K562 (cell line): ENCODE results near the gene AMBRA1. TPM values are rescaled to one million over a fixed set of nuclear protein-coding genes. Genes with fewer than 3 reads are reported as not detected.

Experiments used
- ATAC-seq: fragments of 200-7000 bp; cut with Tn5 transposase; 3 replicates; pipeline ENCODE4 v1.9.1; 2020; ENCODE audit warnings: moderate library complexity
- BruUV-seq: library from RNA; stranded (reverse); fragments of 400-500 nt; replicated peaks from 2 replicates; lab custom pipeline; 2021; lab: Mats Ljungman, UMichigan
- CTCF ChIA-PET: fragments of 300-600 bp; formaldehyde crosslinking; extraction: SDS; loops from one replicate; lab custom pipeline; 2021; ENCODE audit warnings: low intra/inter-chr PET ratio; lab: Yijun Ruan, JAX
- POLR2A ChIA-PET: fragments of 300-600, 350-650 bp; sonication (Branson Sonifier 250); formaldehyde crosslinking; extraction: SDS; loops from one replicate; lab custom pipeline; 2021; ENCODE audit warnings: antibody characterized with exemption, inconsistent platforms; lab: Yijun Ruan, JAX
- DNase-seq, 4 experiments: peaks; one replicate each; pipeline versions ENCODE4 v3.0.0 to v3.0.0-alpha.2; 2011 to 2018; ENCODE audit warnings: low spot score in 3 of 4, mixed read lengths in 3 of 4; ENCODE audit errors: extremely low read depth in 1 of 4
- FAIRE-seq: peaks from 2 replicates; lab custom pipeline; 2011; peaks lifted over from hg19 to GRCh38; lab: Jason Lieb, UNC
- H2AFZ ChIP-seq: 2 replicates; pipeline ENCODE4 v1.6.0; 2011; ENCODE audit warnings: low read depth, low read length, control low read depth, inconsistent platforms
- H3K27ac ChIP-seq: fragments of 200-600 bp; 3 replicates; pipeline ENCODE4 v1.8.0; 2011; ENCODE audit warnings: low read depth, mild to moderate bottlenecking, control low read depth, inconsistent platforms, low read length, moderate library complexity, mixed read lengths; ENCODE audit errors: extremely low read depth
- H3K27me3 ChIP-seq, 2 experiments: fragments of 300-600 bp in 1 of 2; 2 replicates in 1 of 2; 3 replicates in 1 of 2; pipeline versions ENCODE4 v1.6.0 to v1.8.0; 2011; ENCODE audit warnings: inconsistent platforms in 2 of 2, low read length in 2 of 2, mild to moderate bottlenecking in 1 of 2, mixed read lengths in 1 of 2, moderate library complexity in 1 of 2; ENCODE audit not compliant: control insufficient read depth in 2 of 2, insufficient read depth in 2 of 2
- H3K36me3 ChIP-seq: fragments of 300-600 bp; 3 replicates; pipeline ENCODE4 v1.8.0; 2011; ENCODE audit warnings: mild to moderate bottlenecking, low read length, inconsistent platforms; ENCODE audit not compliant: control insufficient read depth, insufficient read depth
- H3K4me1 ChIP-seq, 2 experiments: fragments of 200-600 bp in 1 of 2; replicated peaks in 1 of 2; 2 replicates in 1 of 2; 3 replicates in 1 of 2; pipeline versions ENCODE4 v1.5.1 to v1.8.0; 2011; ENCODE audit warnings: inconsistent platforms in 2 of 2, low read length in 2 of 2, mild to moderate bottlenecking in 1 of 2, mixed read lengths in 1 of 2, moderate library complexity in 1 of 2; ENCODE audit not compliant: control insufficient read depth in 2 of 2, insufficient read depth in 2 of 2
- H3K4me2 ChIP-seq: 2 replicates; pipeline ENCODE4 v1.6.1; 2011; ENCODE audit warnings: low read length, control low read depth, inconsistent platforms, mixed read lengths; ENCODE audit not compliant: insufficient read depth
- H3K4me3 ChIP-seq: fragments of 200-600 bp; sonication (generic), shearing (Covaris generic); 2 replicates; pipeline ENCODE4 v1.5.1; 2016; ENCODE audit warnings: control low read depth, inconsistent platforms
- H3K79me2 ChIP-seq: fragments of 200-600 bp; 3 replicates; pipeline ENCODE4 v1.8.0; 2011; ENCODE audit warnings: low read length, inconsistent platforms; ENCODE audit not compliant: control insufficient read depth, insufficient read depth
- H3K9ac ChIP-seq, 2 experiments: 2 replicates each; pipeline versions ENCODE4 v1.6.0 to v1.6.1; 2011; ENCODE audit warnings: low read depth in 2 of 2, low read length in 2 of 2, control low read depth in 1 of 2, inconsistent platforms in 1 of 2, mild to moderate bottlenecking in 1 of 2, mixed read lengths in 1 of 2; ENCODE audit not compliant: insufficient read depth in 1 of 2
- H3K9me1 ChIP-seq: one replicate; pipeline ENCODE4 v1.6.0; 2011; ENCODE audit warnings: inconsistent platforms, mild to moderate bottlenecking, low read length, moderate library complexity; ENCODE audit not compliant: control insufficient read depth, insufficient read depth
- H3K9me3 ChIP-seq: replicated peaks from 2 replicates; pipeline ENCODE4 v1.5.1; 2011; ENCODE audit warnings: low read depth, low read length, inconsistent platforms; ENCODE audit not compliant: control insufficient read depth, insufficient read depth
- H4K20me1 ChIP-seq: replicated peaks from 2 replicates; pipeline ENCODE4 v1.6.1; 2011; ENCODE audit warnings: low read length, inconsistent platforms, mixed read lengths; ENCODE audit not compliant: control insufficient read depth, insufficient read depth
- BHLHE40 ChIP-seq: IDR thresholded peaks from 2 replicates; pipeline ENCODE4 v1.6.1; 2011; ENCODE audit warnings: low read length, improper control_type of control experiment
- HDAC3 ChIP-seq: fragments of 450-650 bp; IDR thresholded peaks from 2 replicates; pipeline ENCODE4 v1.6.1; 2018; ENCODE audit warnings: borderline replicate concordance, mild to moderate bottlenecking, moderate library complexity; ENCODE audit not compliant: partially characterized antibody
- POU5F1 ChIP-seq: fragments of 150-350 bp; IDR thresholded peaks from 2 replicates; pipeline ENCODE4 v1.6.1; 2014; ENCODE audit warnings: borderline replicate concordance, low read length, low read depth, mild to moderate bottlenecking; ENCODE audit not compliant: partially characterized antibody
- SLC30A9 ChIP-seq: fragments of 250-450 bp; sonication (Bioruptor Pico); IDR thresholded peaks from 2 replicates; pipeline ENCODE4 v1.8.0; 2022; ENCODE audit warnings: mild to moderate bottlenecking, moderate library complexity
- TCF7 ChIP-seq: sonication (generic); IDR thresholded peaks from 2 replicates; pipeline ENCODE4 v1.6.1; 2016; ENCODE audit warnings: antibody characterized with exemption, borderline replicate concordance
- TRIM24 ChIP-seq, 2 experiments: fragments of 450-650 bp; IDR thresholded peaks; 2 replicates each; pipeline ENCODE4 v1.6.1; 2016
- ZNF212 ChIP-seq: fragments of 450-650 bp; formaldehyde crosslinking; IDR thresholded peaks from 2 replicates; pipeline ENCODE4 v1.4.0; 2020; ENCODE audit warnings: mild to moderate bottlenecking
- WGBS: fragments of 100-300 bp; shearing (Covaris generic); methylation state at CpG from one replicate; pipeline ENCODE4 v1.1.6; 2016; ENCODE audit warnings: low coverage, mixed read lengths; ENCODE audit not compliant: insufficient coverage; ENCODE audit errors: missing lambda C conversion rate; 5-methylcytosine and 5-hydroxymethylcytosine counted together
- in situ Hi-C: fragments of 300-500 bp; cut with MboI; formaldehyde crosslinking; loops from 4 replicates; pipeline ENCODE4 v1.15.0; 2018; ENCODE audit warnings: inconsistent platforms, mixed read lengths
- intact Hi-C: fragments of 100-400 bp; cut with micrococcal nuclease; formaldehyde crosslinking; loops from 2 replicates; pipeline ENCODE4 v1.14.2; 2022
- polyA plus RNA-seq, 8 experiments: library from polyadenylated mRNA; depleted of rRNA in 4 of 8; stranded (reverse) in 5 of 8; unstranded in 3 of 8; fragments of >200 nt; fragmentation: Nextera tagmentation in 2 of 8; fragmentation: Illumina TruSeq in 1 of 8; extraction: Ambion mirVana in 2 of 8; extraction: Trizol in 1 of 8; gene quantifications; 2 replicates each; pipeline versions ENCODE4 v1.2.1 to v1.2.3, GENCODE V29; 2011 to 2014; ENCODE audit warnings: inconsistent platforms in 1 of 8, missing spikeins in 1 of 8
- total RNA-seq, 7 experiments: library from RNA; depleted of rRNA in 6 of 7; stranded (reverse); fragments of >200 nt in 6 of 7; fragmentation: Illumina TruSeq in 2 of 7; extraction: Trizol in 2 of 7; gene quantifications; 2 replicates each; pipeline versions ENCODE4 v1.2.1 to v1.2.3, GENCODE V29; 2011 to 2021; ENCODE audit warnings: low replicate concordance in 1 of 7
- TF ChIP-seq, protein P1 (sequence below): fragments of 450-650 bp; IDR thresholded peaks from 2 replicates; pipeline ENCODE4 v1.6.1; 2016
- TF ChIP-seq, protein P2 (sequence below): sonication (generic); formaldehyde crosslinking; IDR thresholded peaks from 2 replicates; pipeline ENCODE4 v1.8.0; 2023; ENCODE audit warnings: mild to moderate bottlenecking, missing genetic modification reagents

Gene AMBRA1
- total and polyA plus RNA-seq, 9 of the 15 experiments (the other 6 are each of a cell fraction or from before 2014, with no cell fraction given): 0.15 to 24.5 (median 13.0) TPM

GRCh38 chr11:46477136-46477535, 116.7 kb downstream of the AMBRA1 start:
- Histone ChIP-seq H3K4me2 (no peak overlapping the region), H3K4me1 (peaks cover 0 to 3% of the 10 kb centered on the region in 2 experiments; a peak in 3 of 5 replicates), H3K27ac (no peak overlapping the region), H3K79me2 (0 out of 3 replicates have a peak, but pooled peaks cover 5% of the 10 kb centered on the region), H3K9ac (no peak overlapping the region), H2AFZ (no peak overlapping the region), H3K9me3 (no peaks in the 10 kb centered on the region), H4K20me1 (0 out of 2 replicates have a peak, but pooled peaks cover 12% of the 10 kb centered on the region)
- no peak for ATAC-seq
- POLR2A ChIA-PET: interaction anchor here (0.6 to 0.7 kb wide), 2 partner anchors 15 to 59 kb away, joined by 3 read pairs; no protein-coding TSS in a partner anchor
- in situ Hi-C loops: no loop called here
- CTCF ChIA-PET: no interaction called here
- TF ChIP-seq, protein P1, sequence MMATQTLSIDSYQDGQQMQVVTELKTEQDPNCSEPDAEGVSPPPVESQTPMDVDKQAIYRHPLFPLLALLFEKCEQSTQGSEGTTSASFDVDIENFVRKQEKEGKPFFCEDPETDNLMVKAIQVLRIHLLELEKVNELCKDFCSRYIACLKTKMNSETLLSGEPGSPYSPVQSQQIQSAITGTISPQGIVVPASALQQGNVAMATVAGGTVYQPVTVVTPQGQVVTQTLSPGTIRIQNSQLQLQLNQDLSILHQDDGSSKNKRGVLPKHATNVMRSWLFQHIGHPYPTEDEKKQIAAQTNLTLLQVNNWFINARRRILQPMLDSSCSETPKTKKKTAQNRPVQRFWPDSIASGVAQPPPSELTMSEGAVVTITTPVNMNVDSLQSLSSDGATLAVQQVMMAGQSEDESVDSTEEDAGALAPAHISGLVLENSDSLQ: peak; percentile 72
- no peak for TF ChIP-seq HDAC3
- TF ChIP-seq, all 486 proteins: peak for 1
- DNase-seq (no peak), FAIRE-seq (no peak)
- Histone ChIP-seq H3K9me1 (no peaks in the 10 kb centered on the region), H3K4me3 (no peak overlapping the region), H3K27me3 (no peaks in the 10 kb centered on the region), H3K36me3 (peaks cover 5% of the 10 kb centered on the region; the same call in 1 of the 3 replicates)
- intact Hi-C loops: no loop called here
- 13% methylated on average over 1 of the region's 1 CpG for WGBS
- BruUV-seq: no TSS peak

DNA sequence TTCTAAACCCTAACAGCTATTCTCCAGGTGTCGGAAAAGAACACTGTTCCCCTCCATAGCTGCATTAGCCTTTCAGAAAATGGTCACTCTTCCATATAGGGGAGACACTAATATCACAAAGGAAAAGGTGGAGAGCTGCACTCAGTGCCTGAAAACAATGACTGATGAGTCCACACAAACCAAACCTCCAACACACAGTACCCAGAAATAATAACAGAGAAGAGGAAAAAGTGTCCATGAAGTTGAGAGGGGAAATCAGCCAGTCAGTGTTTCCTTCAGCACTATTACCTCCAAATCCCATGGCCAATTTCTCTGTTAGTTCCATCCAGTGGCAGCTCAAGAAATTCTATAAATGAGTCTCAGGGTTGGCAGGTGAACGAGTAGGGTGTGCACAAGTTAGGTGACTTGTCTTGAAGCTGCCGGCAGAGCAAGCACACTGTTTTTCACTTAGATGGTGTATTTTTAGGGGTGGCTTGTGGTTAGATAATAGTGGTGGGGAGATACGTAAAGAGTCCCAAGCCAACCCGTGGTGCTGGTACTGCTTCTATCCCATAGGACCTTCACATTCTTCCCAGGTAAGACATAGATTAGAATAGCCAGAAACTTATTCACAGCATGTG, 117.8 kb downstream of the AMBRA1 start:
- ChIA-PET POLR2A (interaction anchor here (0.6 to 1.6 kb wide), 9 partner anchors 9 to 194 kb away, joined by 3 to 5 read pairs (median 3); no protein-coding TSS in a partner anchor), CTCF (no interaction called here)
- in situ Hi-C loops (no loop called here), intact Hi-C loops (no loop called here)
- BruUV-seq: no TSS peak
- no peak overlapping the region for H3K4me3 ChIP-seq
- H3K4me1 ChIP-seq: peaks cover 0 to 3% of the 10 kb centered on the region in 2 experiments; a peak in 3 of 5 replicates
- 0 out of 2 replicates have a peak, but pooled peaks cover 12% of the 10 kb centered on the region for H4K20me1 ChIP-seq
- no peaks in the 10 kb centered on the region for H3K9me3 ChIP-seq
- H3K27me3 ChIP-seq: no peaks in the 10 kb centered on the region
- FAIRE-seq: peak; percentile 37
- no peak overlapping the region for H3K4me2 ChIP-seq
- DNase-seq: no peak
- no peak overlapping the region for H3K9ac ChIP-seq
- WGBS: 55% methylated on average over 5 of the region's 5 CpGs
- peaks cover 5% of the 10 kb centered on the region; the same call in 1 of the 3 replicates for H3K36me3 ChIP-seq
- no peak for ATAC-seq
- no peak overlapping the region for H2AFZ ChIP-seq
- H3K27ac ChIP-seq: no peak overlapping the region
- 0 out of 3 replicates have a peak, but pooled peaks cover 5% of the 10 kb centered on the region for H3K79me2 ChIP-seq
- H3K9me1 ChIP-seq: no peaks in the 10 kb centered on the region
- TF ChIP-seq POU5F1 (no peak), ZNF212 (CRISPR knock-in tag) (no peak), TRIM24 (IDR thresholded peaks at IDR 0.05) (no peak), BHLHE40 (no peak), TCF7 (no peak), SLC30A9 (CRISPR knock-in tag) (no peak)
- TF ChIP-seq, protein P2, sequence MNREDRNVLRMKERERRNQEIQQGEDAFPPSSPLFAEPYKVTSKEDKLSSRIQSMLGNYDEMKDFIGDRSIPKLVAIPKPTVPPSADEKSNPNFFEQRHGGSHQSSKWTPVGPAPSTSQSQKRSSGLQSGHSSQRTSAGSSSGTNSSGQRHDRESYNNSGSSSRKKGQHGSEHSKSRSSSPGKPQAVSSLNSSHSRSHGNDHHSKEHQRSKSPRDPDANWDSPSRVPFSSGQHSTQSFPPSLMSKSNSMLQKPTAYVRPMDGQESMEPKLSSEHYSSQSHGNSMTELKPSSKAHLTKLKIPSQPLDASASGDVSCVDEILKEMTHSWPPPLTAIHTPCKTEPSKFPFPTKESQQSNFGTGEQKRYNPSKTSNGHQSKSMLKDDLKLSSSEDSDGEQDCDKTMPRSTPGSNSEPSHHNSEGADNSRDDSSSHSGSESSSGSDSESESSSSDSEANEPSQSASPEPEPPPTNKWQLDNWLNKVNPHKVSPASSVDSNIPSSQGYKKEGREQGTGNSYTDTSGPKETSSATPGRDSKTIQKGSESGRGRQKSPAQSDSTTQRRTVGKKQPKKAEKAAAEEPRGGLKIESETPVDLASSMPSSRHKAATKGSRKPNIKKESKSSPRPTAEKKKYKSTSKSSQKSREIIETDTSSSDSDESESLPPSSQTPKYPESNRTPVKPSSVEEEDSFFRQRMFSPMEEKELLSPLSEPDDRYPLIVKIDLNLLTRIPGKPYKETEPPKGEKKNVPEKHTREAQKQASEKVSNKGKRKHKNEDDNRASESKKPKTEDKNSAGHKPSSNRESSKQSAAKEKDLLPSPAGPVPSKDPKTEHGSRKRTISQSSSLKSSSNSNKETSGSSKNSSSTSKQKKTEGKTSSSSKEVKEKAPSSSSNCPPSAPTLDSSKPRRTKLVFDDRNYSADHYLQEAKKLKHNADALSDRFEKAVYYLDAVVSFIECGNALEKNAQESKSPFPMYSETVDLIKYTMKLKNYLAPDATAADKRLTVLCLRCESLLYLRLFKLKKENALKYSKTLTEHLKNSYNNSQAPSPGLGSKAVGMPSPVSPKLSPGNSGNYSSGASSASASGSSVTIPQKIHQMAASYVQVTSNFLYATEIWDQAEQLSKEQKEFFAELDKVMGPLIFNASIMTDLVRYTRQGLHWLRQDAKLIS (CRISPR knock-in tag): no peak
